ENCODE results near the gene RANBP10.

- TF ChIP-seq POLR2AphosphoS5 (IDR thresholded peaks at IDR 0.05) (no peak), CTCF (IDR thresholded peaks at IDR 0.05) (no peak), POLR2A (IDR thresholded peaks at IDR 0.05) (no peak), EP300 (IDR thresholded peaks at IDR 0.05) (no peak)
Observed at GRCh38 chr16:67844497-67844896, 38.1 kb upstream of the RANBP10 start.
